Activated T-cell treated with anti-CD3 and anti-CD28 coated beads, Interleukin-2, amount 50 U/mL, for 4 hours (primary cell): Measurements from ENCODE around the gene RABGEF1. TPM values are rescaled to one million over a fixed set of nuclear protein-coding genes. Genes with fewer than 3 reads are reported as not detected.
A peak's percentile ranks its signal among the peaks of the same experiment; 100 is the strongest.
"Not testable (repeated sequence)": the region's sequence is repeated elsewhere in the genome, so short reads cannot be mapped to it uniquely, and the experiment has no call there.

Experiments used
- ATAC-seq, 2 donors: fragments of 200-7000 bp; cut with Tn5 transposase; one replicate each; pipeline ENCODE4 v1.10.0; 2021
- DNase-seq: peaks from one replicate; pipeline ENCODE4 v3.0.0-alpha.2; 2020
- H3K27me3 Mint-ChIP-seq: one replicate; pipeline ENCODE4 v1.8.0; 2021; ENCODE audit warnings: low read depth, mixed read lengths
- H3K36me3 Mint-ChIP-seq: one replicate; pipeline ENCODE4 v1.8.0; 2022; ENCODE audit warnings: mixed read lengths; ENCODE audit not compliant: insufficient read depth
- H3K4me1 Mint-ChIP-seq: one replicate; pipeline ENCODE4 v1.8.0; 2021; ENCODE audit warnings: low read depth, mixed read lengths
- H3K4me3 Mint-ChIP-seq: one replicate; pipeline ENCODE4 v1.8.0; 2021; ENCODE audit warnings: mild to moderate bottlenecking, moderate library complexity, mixed read lengths
- H3K9me3 Mint-ChIP-seq: one replicate; pipeline ENCODE4 v1.8.0; 2021; ENCODE audit warnings: mixed read lengths
- total RNA-seq, 3 donors: library from RNA; stranded (reverse); gene quantifications; one replicate each; pipeline ENCODE4 v1.2.1, GENCODE V29; 2021

Gene RABGEF1
- total RNA-seq, 3 donors from 2014 or later: 18.4 to 21.3 (median 18.8) TPM

DNA sequence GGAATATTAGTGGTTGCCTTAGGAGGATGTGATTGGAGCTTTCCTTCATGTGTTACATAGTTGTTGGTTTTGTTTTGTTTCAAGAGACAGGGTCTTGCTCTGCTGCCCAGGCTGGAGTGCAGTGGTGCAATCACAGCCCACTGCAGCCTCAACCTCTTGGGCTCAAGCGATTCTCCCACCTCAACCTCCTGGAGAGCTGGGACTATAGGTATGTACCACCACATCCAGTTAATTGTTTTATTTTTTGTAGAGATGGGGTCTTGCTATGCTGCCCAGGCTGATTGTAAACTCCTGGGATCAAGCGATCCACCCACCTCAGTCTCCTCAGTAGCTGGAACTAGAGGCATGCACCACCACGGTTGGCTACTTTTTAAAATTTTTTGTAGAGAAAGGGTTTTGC lies 86.1 kb downstream of the RABGEF1 start:
- Mint-ChIP-seq H3K4me3 (no peak overlapping the region), H3K9me3 (no peaks in the 10 kb centered on the region), H3K27me3 (no peaks in the 10 kb centered on the region), H3K4me1 (no peaks in the 10 kb centered on the region), H3K36me3 (no peaks in the 10 kb centered on the region)
- ATAC-seq (no peak), DNase-seq (no peak)

DNA sequence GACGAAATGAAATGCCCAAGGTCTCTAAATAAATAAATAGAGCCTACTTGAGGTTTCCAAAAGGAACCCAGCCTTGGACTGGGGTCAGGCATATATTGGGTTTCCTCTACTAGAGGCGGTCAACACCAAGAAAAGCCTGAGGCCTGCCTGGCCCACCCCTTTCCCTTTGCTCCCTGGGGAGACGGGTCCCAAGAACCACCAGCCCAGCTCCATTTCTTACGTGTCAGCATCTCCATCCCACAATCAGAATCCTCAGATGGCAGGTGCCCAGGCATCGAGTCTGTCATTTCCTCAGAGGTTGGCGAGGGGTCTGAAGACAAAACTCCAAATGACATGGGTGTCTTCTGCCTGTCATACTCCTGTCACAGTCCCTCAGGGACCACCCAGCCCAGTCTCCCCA lies 90.4 kb downstream of the RABGEF1 start:
- H3K4me3 Mint-ChIP-seq, ATAC-seq, H3K9me3 Mint-ChIP-seq, H3K36me3 Mint-ChIP-seq, DNase-seq, H3K27me3 Mint-ChIP-seq, H3K4me1 Mint-ChIP-seq: not testable (repeated sequence)

GRCh38 chr7:66832531-66833351 lies 92.2 kb downstream of the RABGEF1 start:
- DNase-seq (no peak), ATAC-seq (no peak)
- H3K27me3 Mint-ChIP-seq: no peaks in the 10 kb centered on the region
- H3K36me3 Mint-ChIP-seq: no peaks in the 10 kb centered on the region
- H3K4me3 Mint-ChIP-seq: no peak overlapping the region
- no peaks in the 10 kb centered on the region for H3K9me3 Mint-ChIP-seq
- H3K4me1 Mint-ChIP-seq: no peaks in the 10 kb centered on the region

GRCh38 chr7:66837007-66837406 lies 96.5 kb downstream of the RABGEF1 start:
- Mint-ChIP-seq H3K4me3 (no peak overlapping the region), H3K9me3 (no peaks in the 10 kb centered on the region)

DNA sequence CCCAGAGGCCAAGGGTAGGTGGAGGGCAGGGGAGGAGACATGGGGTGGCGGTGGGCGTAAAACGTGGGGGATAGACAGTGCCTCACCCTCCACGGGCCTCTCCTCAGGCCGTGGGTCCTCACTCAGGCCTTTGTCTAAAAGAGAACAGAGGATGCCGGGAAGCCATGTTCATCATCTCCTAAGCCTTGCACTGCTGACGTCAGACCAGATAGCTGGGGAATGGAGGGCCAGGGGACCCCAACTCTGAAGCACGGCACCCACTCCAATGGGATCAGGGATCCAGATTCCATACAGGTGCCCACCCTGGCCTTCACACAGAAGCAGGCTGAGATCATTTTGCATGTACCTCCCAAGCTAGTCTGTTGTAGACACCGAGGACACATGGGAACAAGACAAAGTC lies 97.1 kb downstream of the RABGEF1 start:
- ATAC-seq (no peak), DNase-seq (no peak)
- H3K4me1 Mint-ChIP-seq: no peaks in the 10 kb centered on the region
- H3K4me3 Mint-ChIP-seq: no peak overlapping the region
- H3K9me3 Mint-ChIP-seq: no peaks in the 10 kb centered on the region
- H3K27me3 Mint-ChIP-seq: no peaks in the 10 kb centered on the region
- no peaks in the 10 kb centered on the region for H3K36me3 Mint-ChIP-seq

More at GRCh38 chr7:66837007-66837406, 96.5 kb downstream of the RABGEF1 start:
- no peaks in the 10 kb centered on the region for H3K4me1 Mint-ChIP-seq
- DNase-seq (no peak), ATAC-seq (peak; percentile 46 to 52)
- H3K27me3 Mint-ChIP-seq: no peaks in the 10 kb centered on the region
- no peaks in the 10 kb centered on the region for H3K36me3 Mint-ChIP-seq

- ATAC-seq (no peak), DNase-seq (no peak)
- H3K36me3 Mint-ChIP-seq: no peaks in the 10 kb centered on the region
- H3K4me3 Mint-ChIP-seq: no peak overlapping the region
- no peaks in the 10 kb centered on the region for H3K27me3 Mint-ChIP-seq
- no peaks in the 10 kb centered on the region for H3K9me3 Mint-ChIP-seq
- peaks cover 12% of the 10 kb centered on the region for H3K4me1 Mint-ChIP-seq
Measured at GRCh38 chr7:66839814-66840213, 99.3 kb downstream of the RABGEF1 start.

DNA sequence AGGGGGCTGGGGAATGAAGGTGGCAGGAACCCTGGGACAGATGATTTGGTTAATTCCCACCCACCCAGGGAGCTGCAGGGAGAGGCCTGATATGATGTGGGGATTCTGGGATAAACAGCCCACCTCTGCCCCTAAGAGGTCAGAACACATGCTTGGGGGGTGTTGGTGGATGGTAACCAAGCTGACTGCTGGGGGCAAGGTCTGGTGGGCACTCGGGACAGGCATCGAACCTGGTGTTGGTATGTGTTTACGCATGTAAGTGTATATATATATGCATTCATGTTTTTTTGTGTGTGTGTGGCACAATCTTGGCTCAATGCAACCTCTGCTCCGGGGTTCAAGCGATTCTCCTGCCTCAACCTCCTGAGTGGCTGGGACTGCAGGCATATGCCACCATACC lies 99.8 kb downstream of the RABGEF1 start:
- ATAC-seq (no peak), DNase-seq (no peak)
- H3K36me3 Mint-ChIP-seq: no peaks in the 10 kb centered on the region
- no peaks in the 10 kb centered on the region for H3K27me3 Mint-ChIP-seq
- H3K9me3 Mint-ChIP-seq: no peaks in the 10 kb centered on the region
- no peak overlapping the region for H3K4me3 Mint-ChIP-seq
- H3K4me1 Mint-ChIP-seq: peaks cover 15% of the 10 kb centered on the region

DNA sequence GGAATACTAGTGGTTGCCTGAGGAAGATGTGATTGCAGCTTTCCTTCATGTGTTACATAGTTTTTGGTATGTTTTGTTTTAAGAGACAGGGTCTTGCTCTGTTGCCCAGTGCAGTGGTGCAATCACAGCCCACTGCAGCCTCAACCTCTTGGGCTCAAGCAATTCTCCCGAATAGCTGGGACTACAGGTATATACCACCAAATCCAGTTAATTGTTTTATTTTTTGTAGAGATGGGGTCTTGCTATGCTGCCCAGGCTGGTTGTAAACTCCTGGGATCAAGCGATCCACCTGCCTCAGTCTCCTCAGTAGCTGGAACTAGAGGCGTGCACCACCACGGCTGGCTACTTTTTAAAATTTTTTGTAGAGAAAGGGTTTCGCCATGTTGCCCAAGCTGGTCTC lies 101.4 kb downstream of the RABGEF1 start:
- H3K4me1 Mint-ChIP-seq: peaks cover 22% of the 10 kb centered on the region
- no peaks in the 10 kb centered on the region for H3K9me3 Mint-ChIP-seq
- no peak overlapping the region for H3K4me3 Mint-ChIP-seq
- DNase-seq: no peak
- H3K27me3 Mint-ChIP-seq: no peaks in the 10 kb centered on the region
- no peak for ATAC-seq
- no peaks in the 10 kb centered on the region for H3K36me3 Mint-ChIP-seq

GRCh38 chr7:66843492-66843891 lies 103.0 kb downstream of the RABGEF1 start:
- not testable (repeated sequence) for H3K36me3 Mint-ChIP-seq, DNase-seq, H3K9me3 Mint-ChIP-seq, ATAC-seq, H3K27me3 Mint-ChIP-seq
- Mint-ChIP-seq H3K4me3 (peak overlapping the region; percentile 92), H3K4me1 (peaks cover 26% of the 10 kb centered on the region)

DNA sequence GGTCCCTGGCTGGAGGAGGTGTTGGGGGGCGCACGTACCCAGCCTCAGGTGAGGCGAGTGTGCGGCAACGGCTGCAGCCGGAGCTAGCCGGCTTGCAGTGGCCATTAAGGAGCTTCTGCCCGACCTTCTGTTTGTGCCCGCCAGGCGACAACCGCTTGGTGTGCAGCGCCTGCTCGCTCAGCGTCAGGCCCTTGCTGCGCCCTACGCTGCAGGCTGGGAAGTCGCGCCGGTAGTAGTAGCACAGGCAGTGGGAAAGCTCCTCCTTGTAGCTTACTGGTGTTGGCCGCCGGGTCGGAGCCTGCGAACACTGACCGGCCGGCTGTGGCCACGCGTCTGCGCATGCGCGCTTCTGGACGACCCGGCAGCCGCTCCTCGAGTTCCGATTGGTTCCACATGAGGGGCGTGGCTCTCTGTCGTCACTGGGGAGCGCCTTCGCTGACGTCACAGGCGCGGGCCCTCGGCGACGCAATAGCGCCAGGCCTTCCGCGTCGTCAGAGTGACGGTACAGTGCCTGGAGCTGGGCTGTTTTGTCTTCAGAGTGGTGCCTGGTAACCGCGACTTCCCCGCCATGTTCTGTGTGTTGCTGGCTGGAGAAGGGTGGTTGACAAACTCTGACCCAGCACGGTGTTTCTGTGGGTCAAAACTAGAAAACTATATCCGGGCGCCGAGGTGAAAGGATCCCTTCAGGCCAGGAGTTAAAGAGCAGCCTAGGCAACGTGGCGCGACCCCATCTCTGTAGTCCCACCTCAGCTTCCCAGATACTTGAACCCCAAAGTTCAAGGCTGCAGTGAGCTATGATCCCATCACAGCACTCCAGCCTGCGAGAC lies 104.2 kb downstream of the RABGEF1 start:
- Mint-ChIP-seq H3K4me1 (peaks cover 26% of the 10 kb centered on the region), H3K27me3 (no peaks in the 10 kb centered on the region), H3K9me3 (no peaks in the 10 kb centered on the region), H3K4me3 (peak overlapping the region; percentile 92), H3K36me3 (no peaks in the 10 kb centered on the region)
- ATAC-seq (peak; percentile 93 to 95), DNase-seq (peak; percentile 99)

DNA sequence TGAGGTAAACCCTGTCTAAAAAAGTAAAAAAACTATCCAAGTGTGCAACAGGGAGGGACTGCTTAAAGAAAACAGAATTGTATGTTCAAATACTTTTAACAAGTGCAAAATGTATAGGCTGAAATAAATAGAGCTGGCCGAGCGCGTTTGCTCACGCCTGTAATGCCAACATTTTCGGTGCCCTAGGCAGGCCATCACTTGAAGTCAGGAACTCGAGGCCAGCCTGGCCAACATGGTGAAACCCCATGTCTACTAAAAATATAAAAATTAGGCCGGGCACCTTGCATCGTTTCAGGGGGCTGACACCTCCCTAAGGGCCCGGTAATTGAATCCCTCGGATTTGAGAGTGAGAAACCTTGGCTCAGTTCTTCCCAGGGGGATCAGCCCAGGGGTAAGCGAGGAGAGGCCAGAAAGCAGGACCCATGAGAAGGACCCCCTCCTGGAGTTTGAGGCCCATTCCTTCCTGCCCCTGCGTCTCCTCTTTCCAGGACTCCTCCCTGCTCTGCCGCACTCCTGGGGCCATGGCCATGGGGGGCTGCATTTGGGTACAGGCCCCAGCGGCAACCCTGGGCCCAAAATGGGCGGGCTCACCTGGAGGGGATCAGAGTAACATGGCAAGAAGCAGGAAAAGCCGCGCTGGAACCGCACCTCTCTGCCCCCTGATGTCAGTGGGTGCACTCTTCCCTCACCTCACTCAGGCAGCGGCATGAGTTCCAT lies 105.0 kb downstream of the RABGEF1 start:
- no peak for ATAC-seq
- no peaks in the 10 kb centered on the region for H3K36me3 Mint-ChIP-seq

GRCh38 chr7:66846096-66846445 lies 105.5 kb downstream of the RABGEF1 start:
- H3K9me3 Mint-ChIP-seq, ATAC-seq, DNase-seq, H3K27me3 Mint-ChIP-seq, H3K36me3 Mint-ChIP-seq: not testable (repeated sequence)
- Mint-ChIP-seq H3K4me1 (peaks cover 26% of the 10 kb centered on the region), H3K4me3 (peak overlapping the region; percentile 92)

More for the DNA sequence above, 105.0 kb downstream of the RABGEF1 start:
- Mint-ChIP-seq H3K27me3 (no peaks in the 10 kb centered on the region), H3K9me3 (no peaks in the 10 kb centered on the region), H3K4me1 (peaks cover 26% of the 10 kb centered on the region), H3K4me3 (peak overlapping the region; percentile 92)
- DNase-seq: no peak

DNA sequence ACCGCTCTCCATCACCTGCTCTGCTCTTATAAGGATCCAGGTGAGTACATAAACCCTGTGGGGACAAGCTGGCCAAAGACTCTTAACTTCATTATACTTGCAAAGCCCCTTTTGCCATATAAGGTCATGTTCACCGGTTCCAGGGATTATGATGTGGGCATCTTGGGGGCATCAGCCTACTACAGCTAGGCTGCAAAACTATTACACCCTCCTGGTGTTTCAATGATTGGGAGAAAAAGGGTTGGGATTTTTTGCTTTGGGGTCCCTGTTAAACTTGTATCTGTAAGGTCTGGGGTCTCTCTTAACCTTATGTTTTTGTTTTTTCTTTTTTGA lies 107.0 kb downstream of the RABGEF1 start:
- DNase-seq, H3K36me3 Mint-ChIP-seq, H3K27me3 Mint-ChIP-seq, ATAC-seq, H3K4me3 Mint-ChIP-seq, H3K9me3 Mint-ChIP-seq: not testable (repeated sequence)
- H3K4me1 Mint-ChIP-seq: peaks cover 26% of the 10 kb centered on the region

DNA sequence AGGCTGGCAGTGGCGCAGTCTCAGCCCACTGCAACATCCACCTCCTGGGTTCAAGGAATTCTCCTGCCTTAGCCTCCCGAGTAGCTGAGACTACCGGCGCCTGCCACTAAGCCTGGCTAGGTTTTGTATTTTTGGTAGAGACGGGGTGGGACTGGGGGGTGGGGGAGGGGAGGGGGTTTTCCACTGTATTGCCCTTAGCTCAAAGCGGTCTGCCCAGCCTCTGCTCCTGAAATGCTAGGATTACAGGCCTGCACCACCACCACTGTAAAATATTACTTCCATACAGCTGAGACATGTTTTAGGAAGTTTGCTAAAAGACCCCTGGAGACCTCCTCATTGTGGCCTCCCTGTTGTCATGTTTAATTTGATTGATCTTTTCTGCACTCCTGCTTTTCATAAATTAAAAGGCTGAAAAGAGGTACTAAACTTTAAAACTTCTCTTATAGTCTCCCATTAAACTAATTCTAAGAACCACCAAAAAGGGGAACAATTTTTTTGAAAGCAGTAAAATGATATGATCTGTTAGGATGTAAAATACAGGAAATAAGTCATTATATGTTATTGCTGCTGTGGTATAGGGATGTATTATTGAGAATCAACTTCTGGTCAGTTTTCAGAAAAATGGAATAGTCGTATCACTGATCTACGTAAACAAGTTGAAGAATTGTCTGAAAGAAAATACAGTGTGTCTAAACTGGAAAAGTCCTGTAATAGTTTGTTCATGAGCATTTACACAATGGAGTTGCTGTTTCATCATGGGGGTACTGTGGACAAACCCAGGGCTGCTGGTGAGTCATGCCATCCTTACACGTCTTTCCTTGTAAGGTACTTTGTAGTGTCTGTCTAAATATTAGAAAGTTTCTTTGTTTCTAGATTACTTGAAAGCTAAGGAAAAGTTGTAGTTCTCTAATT lies 107.6 kb downstream of the RABGEF1 start:
- no peak overlapping the region for H3K4me3 Mint-ChIP-seq
- ATAC-seq: no peak
- peaks cover 25% of the 10 kb centered on the region for H3K4me1 Mint-ChIP-seq
- no peak for DNase-seq
- no peaks in the 10 kb centered on the region for H3K27me3 Mint-ChIP-seq
- H3K36me3 Mint-ChIP-seq: no peaks in the 10 kb centered on the region
- no peaks in the 10 kb centered on the region for H3K9me3 Mint-ChIP-seq
